Measurements from ENCODE around the gene ATP5ME. TPM values are rescaled to one million over a fixed set of nuclear protein-coding genes. Genes with fewer than 3 reads are reported as not detected.

Gene ATP5ME
- total and polyA plus RNA-seq, 4 donors, result 31.4 to 621 (median 169) TPM

DNA sequence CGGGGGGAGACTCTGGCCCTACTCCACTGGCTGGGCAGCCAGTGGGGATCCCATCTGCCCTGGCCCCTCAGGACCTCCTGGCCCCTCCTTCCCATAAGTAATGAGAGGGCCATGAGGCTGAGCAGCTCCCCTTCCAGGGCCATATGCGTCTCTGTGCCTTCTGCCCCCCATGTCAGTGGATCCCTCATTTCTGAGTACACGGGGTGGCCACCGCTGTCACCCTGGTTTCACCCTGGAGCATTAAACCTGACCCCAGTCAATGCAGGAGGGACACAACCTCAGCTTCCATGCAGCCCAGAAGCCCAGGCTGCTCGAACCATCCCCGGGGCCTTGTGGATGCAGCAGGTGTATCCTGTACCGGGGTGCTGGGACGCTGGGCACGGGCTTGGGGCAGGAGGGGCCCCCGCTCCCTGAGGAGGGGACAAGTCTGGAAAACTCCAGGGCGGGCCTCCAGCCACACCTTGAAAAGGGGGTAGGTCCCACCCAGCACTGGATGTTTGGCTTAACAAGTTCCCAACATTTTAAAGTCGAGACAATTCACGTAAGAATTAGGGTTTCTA, 24.2 kb downstream of the ATP5ME start:
- Histone ChIP-seq H3K9ac (ENCODE audit: low read depth in 1 of 2, low read length in 2 of 2) (no peak overlapping the region), H3K4me3 (ENCODE audit: low read depth in 1 of 3, low read length in 3 of 3) (no peak overlapping the region), H3K9me3 (ENCODE audit: control insufficient read depth in 4 of 4, low read length in 3 of 4) (no peaks in the 10 kb centered on the region), H3K36me3 (ENCODE audit: control insufficient read depth in 4 of 4, insufficient read depth in 3 of 4, low read depth in 1 of 4, low read length in 3 of 4) (no peaks in the 10 kb centered on the region), H3K27me3 (ENCODE audit: control insufficient read depth in 4 of 4, insufficient read depth in 4 of 4, low read length in 3 of 4) (peaks cover 0 to 5% (median 3%) of the 10 kb centered on the region in 4 donors), H3K4me1 (ENCODE audit: control insufficient read depth in 4 of 4, insufficient read depth in 4 of 4, low read length in 3 of 4) (no peaks in the 10 kb centered on the region), H3K27ac (ENCODE audit: low read depth in 1 of 2, low read length in 2 of 2) (no peak overlapping the region)
- WGBS, result 94% methylated on average over 13 of the region's 13 CpGs
- TF ChIP-seq, protein P1, sequence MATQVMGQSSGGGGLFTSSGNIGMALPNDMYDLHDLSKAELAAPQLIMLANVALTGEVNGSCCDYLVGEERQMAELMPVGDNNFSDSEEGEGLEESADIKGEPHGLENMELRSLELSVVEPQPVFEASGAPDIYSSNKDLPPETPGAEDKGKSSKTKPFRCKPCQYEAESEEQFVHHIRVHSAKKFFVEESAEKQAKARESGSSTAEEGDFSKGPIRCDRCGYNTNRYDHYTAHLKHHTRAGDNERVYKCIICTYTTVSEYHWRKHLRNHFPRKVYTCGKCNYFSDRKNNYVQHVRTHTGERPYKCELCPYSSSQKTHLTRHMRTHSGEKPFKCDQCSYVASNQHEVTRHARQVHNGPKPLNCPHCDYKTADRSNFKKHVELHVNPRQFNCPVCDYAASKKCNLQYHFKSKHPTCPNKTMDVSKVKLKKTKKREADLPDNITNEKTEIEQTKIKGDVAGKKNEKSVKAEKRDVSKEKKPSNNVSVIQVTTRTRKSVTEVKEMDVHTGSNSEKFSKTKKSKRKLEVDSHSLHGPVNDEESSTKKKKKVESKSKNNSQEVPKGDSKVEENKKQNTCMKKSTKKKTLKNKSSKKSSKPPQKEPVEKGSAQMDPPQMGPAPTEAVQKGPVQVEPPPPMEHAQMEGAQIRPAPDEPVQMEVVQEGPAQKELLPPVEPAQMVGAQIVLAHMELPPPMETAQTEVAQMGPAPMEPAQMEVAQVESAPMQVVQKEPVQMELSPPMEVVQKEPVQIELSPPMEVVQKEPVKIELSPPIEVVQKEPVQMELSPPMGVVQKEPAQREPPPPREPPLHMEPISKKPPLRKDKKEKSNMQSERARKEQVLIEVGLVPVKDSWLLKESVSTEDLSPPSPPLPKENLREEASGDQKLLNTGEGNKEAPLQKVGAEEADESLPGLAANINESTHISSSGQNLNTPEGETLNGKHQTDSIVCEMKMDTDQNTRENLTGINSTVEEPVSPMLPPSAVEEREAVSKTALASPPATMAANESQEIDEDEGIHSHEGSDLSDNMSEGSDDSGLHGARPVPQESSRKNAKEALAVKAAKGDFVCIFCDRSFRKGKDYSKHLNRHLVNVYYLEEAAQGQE (IDR thresholded peaks at IDR 0.05), result no peak
- TF ChIP-seq NR2F2 (IDR thresholded peaks at IDR 0.05), result no peak
- no peak for TF ChIP-seq GABPA (IDR thresholded peaks at IDR 0.05 in 1 of 2, conservative IDR thresholded peaks at IDR 0.05 in 1 of 2)
- TF ChIP-seq FOXA2 (IDR thresholded peaks at IDR 0.05), result no peak
- TF ChIP-seq, protein P2, sequence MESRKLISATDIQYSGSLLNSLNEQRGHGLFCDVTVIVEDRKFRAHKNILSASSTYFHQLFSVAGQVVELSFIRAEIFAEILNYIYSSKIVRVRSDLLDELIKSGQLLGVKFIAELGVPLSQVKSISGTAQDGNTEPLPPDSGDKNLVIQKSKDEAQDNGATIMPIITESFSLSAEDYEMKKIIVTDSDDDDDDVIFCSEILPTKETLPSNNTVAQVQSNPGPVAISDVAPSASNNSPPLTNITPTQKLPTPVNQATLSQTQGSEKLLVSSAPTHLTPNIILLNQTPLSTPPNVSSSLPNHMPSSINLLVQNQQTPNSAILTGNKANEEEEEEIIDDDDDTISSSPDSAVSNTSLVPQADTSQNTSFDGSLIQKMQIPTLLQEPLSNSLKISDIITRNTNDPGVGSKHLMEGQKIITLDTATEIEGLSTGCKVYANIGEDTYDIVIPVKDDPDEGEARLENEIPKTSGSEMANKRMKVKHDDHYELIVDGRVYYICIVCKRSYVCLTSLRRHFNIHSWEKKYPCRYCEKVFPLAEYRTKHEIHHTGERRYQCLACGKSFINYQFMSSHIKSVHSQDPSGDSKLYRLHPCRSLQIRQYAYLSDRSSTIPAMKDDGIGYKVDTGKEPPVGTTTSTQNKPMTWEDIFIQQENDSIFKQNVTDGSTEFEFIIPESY (IDR thresholded peaks at IDR 0.05), result no peak
- TF ChIP-seq JUND (IDR thresholded peaks at IDR 0.05), result no peak
- TF ChIP-seq HNF4A (conservative IDR thresholded peaks at IDR 0.05), result no peak
- no peak for DNase-seq (ENCODE audit: low spot score)

DNA sequence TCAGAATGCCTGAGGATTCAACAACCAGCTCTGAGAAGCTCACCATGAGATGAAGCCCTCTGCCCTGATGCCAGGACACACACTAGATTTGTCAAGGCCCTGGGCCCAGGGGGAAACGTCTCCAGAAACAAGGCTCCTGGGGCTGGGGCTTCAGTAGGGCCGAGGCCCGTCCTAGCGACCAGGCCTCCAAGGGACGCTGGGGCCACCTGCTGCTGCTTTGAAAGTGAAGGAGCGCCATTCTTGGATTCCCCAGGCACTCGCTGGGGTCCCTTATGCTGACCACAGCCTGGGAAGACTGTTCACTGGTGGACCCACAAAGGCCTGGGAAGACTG, 24.8 kb downstream of the ATP5ME start:
- Histone ChIP-seq H3K9me3 (ENCODE audit: control insufficient read depth in 4 of 4, low read length in 3 of 4) (peaks cover 0 to 1% (median 0%) of the 10 kb centered on the region in 4 donors), H3K36me3 (ENCODE audit: control insufficient read depth in 4 of 4, insufficient read depth in 3 of 4, low read depth in 1 of 4, low read length in 3 of 4) (no peaks in the 10 kb centered on the region), H3K27me3 (ENCODE audit: control insufficient read depth in 4 of 4, insufficient read depth in 4 of 4, low read length in 3 of 4) (peaks cover 0 to 5% (median 2%) of the 10 kb centered on the region in 4 donors), H3K4me1 (ENCODE audit: control insufficient read depth in 4 of 4, insufficient read depth in 4 of 4, low read length in 3 of 4) (no peaks in the 10 kb centered on the region), H3K27ac (ENCODE audit: low read depth in 1 of 2, low read length in 2 of 2) (no peak overlapping the region), H3K9ac (ENCODE audit: low read depth in 1 of 2, low read length in 2 of 2) (no peak overlapping the region), H3K4me3 (ENCODE audit: low read depth in 1 of 3, low read length in 3 of 3) (no peak overlapping the region)
- no peak for TF ChIP-seq JUND (IDR thresholded peaks at IDR 0.05)
- DNase-seq (ENCODE audit: low spot score), result no peak
- WGBS, result 89% methylated on average over 7 of the region's 7 CpGs

DNA sequence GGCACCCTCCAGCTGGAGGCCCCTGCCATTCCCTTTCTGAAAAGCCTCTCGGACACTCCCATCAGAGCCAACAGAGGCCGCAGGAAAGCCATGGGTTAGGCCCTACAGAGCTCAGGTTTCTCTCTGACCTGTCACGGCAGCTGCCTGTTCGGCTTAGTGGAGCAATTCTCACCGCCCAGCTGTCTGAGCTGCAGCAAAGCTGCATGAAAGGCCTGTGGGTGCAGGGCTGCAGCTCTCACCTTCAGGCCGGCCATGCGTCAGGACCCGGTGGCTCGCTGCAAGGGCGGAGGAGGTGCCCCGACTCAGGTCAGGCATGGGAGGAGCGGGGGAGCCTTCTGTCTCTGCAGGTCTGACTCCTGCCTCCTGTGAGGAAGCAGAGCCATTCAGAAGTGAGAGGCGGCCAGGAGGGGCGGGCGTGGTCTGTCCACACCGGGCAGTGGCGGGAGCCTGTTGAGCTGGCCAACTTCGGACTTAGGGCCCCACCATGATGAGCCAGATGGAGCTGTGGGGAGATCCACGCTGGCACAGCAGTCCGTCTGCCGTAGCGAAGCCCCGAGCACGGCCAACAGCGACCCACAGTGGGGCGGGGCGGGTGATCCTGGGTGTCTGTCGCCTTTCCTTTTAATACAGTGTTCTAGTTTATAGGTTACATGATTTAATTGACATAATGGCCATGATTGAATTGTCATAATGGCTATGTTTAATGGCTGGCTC, 25.3 kb downstream of the ATP5ME start:
- peaks cover 0 to 5% (median 2%) of the 10 kb centered on the region in 4 donors for H3K27me3 ChIP-seq (ENCODE audit: control insufficient read depth in 4 of 4, insufficient read depth in 4 of 4, low read length in 3 of 4)
- WGBS, result 73% methylated on average over 28 of the region's 28 CpGs
- no peak for DNase-seq (ENCODE audit: low spot score)

More for the DNA sequence above, 25.3 kb downstream of the ATP5ME start:
- H3K36me3 ChIP-seq (ENCODE audit: control insufficient read depth in 4 of 4, insufficient read depth in 3 of 4, low read depth in 1 of 4, low read length in 3 of 4), result no peaks in the 10 kb centered on the region
- no peak overlapping the region for H3K4me3 ChIP-seq (ENCODE audit: low read depth in 1 of 3, low read length in 3 of 3)
- H3K27ac ChIP-seq (ENCODE audit: low read depth in 1 of 2, low read length in 2 of 2), result no peak overlapping the region
- TF ChIP-seq SP1 (IDR thresholded peaks at IDR 0.05), result no peak
- no peak for TF ChIP-seq HNF4A (conservative IDR thresholded peaks at IDR 0.05)
- no peak for TF ChIP-seq YY1 (IDR thresholded peaks at IDR 0.05)
- TF ChIP-seq, protein P3, sequence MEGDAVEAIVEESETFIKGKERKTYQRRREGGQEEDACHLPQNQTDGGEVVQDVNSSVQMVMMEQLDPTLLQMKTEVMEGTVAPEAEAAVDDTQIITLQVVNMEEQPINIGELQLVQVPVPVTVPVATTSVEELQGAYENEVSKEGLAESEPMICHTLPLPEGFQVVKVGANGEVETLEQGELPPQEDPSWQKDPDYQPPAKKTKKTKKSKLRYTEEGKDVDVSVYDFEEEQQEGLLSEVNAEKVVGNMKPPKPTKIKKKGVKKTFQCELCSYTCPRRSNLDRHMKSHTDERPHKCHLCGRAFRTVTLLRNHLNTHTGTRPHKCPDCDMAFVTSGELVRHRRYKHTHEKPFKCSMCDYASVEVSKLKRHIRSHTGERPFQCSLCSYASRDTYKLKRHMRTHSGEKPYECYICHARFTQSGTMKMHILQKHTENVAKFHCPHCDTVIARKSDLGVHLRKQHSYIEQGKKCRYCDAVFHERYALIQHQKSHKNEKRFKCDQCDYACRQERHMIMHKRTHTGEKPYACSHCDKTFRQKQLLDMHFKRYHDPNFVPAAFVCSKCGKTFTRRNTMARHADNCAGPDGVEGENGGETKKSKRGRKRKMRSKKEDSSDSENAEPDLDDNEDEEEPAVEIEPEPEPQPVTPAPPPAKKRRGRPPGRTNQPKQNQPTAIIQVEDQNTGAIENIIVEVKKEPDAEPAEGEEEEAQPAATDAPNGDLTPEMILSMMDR (IDR thresholded peaks at IDR 0.05; ENCODE audit: low read depth, low read length, missing input control), result no peak
- TF ChIP-seq EGR1 (IDR thresholded peaks at IDR 0.05; ENCODE audit: low read depth in 2 of 2), result no peak
- TF ChIP-seq RAD21 (IDR thresholded peaks at IDR 0.05), result no peak
- no peak for TF ChIP-seq TAF1 (conservative IDR thresholded peaks at IDR 0.05)
- no peak for TF ChIP-seq JUND (IDR thresholded peaks at IDR 0.05)
- no peaks in the 10 kb centered on the region for H3K4me1 ChIP-seq (ENCODE audit: control insufficient read depth in 4 of 4, insufficient read depth in 4 of 4, low read length in 3 of 4)
- H3K9me3 ChIP-seq (ENCODE audit: control insufficient read depth in 4 of 4, low read length in 3 of 4), result peaks cover 0 to 1% (median 0%) of the 10 kb centered on the region in 4 donors
- no peak overlapping the region for H3K9ac ChIP-seq (ENCODE audit: low read depth in 1 of 2, low read length in 2 of 2)

Measured in liver (tissue), 9 donors.